BE2C (cell line): ENCODE results near the gene RHNO1.

ENCODE experiments used
- DNase-seq: peaks from one replicate; pipeline ENCODE4 v3.0.0-alpha.2; 2020
- H3K27me3 ChIP-seq: fragments of 250-450 bp; sonication (Bioruptor Pico); 2 replicates; pipeline ENCODE4 v1.5.1; 2020; ENCODE audit warnings: mild to moderate bottlenecking
- H3K36me3 ChIP-seq: fragments of 250-450 bp; sonication (Bioruptor Pico); 2 replicates; pipeline ENCODE4 v1.5.1; 2020; ENCODE audit warnings: mild to moderate bottlenecking
- H3K4me1 ChIP-seq: fragments of 250-450 bp; sonication (Bioruptor Pico); 2 replicates; pipeline ENCODE4 v1.5.1; 2020
- H3K4me3 ChIP-seq: 2 replicates; pipeline ENCODE4 v1.5.1; 2011; ENCODE audit warnings: low read depth, low read length
- H3K9me3 ChIP-seq: fragments of 250-450 bp; sonication (Bioruptor Pico); 2 replicates; pipeline ENCODE4 v1.5.1; 2020
- CTCF ChIP-seq: IDR thresholded peaks from 2 replicates; pipeline ENCODE4 v1.5.1; 2012; ENCODE audit warnings: mild to moderate bottlenecking, low read depth, low read length

RHNO1 gene

GRCh38 chr12:2937500-2937899 is 60.5 kb downstream of the RHNO1 start:
- Histone ChIP-seq H3K4me3 (no peak overlapping the region), H3K27me3 (no peaks in the 10 kb centered on the region), H3K9me3 (no peaks in the 10 kb centered on the region), H3K4me1 (no peaks in the 10 kb centered on the region), H3K36me3 (peaks cover 15% of the 10 kb centered on the region)
- DNase-seq = no peak
- TF ChIP-seq CTCF = no peak
